EH (cell line): ENCODE results near the gene SETD3.

Source experiments
- DNase-seq: peaks from one replicate; pipeline ENCODE4 v3.0.0-alpha.2; 2015; ENCODE audit warnings: low read depth

Gene SETD3

DNA sequence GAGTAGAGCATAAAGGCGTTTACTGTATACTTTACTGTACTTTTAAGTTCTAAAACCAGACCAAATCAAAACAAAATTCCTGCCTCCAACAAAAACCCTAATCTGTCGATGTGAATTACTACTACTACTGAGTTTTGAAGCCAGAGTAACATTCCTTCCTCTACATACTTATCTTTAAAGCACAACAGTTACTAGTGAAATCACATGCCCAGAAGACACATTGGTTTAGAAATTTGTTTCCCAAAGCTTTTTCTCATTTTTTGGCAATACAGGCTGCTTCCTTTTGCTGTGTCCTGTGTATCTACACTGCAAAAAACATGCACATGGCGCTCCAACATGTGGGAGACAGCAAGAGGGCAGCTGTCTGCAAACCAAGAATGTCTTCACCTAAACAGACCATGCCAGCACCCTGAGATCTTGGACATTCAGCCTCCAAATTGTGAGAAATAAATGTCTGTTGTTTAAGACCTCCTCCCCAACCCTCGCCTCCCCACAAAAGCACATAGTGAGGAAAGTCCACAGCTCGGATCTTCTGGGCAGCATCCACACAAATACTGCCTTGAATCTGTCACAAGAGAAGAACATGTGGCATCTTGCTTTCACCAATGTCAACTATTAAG, 21.1 kb downstream of the SETD3 start:
- DNase-seq = no peak

DNA sequence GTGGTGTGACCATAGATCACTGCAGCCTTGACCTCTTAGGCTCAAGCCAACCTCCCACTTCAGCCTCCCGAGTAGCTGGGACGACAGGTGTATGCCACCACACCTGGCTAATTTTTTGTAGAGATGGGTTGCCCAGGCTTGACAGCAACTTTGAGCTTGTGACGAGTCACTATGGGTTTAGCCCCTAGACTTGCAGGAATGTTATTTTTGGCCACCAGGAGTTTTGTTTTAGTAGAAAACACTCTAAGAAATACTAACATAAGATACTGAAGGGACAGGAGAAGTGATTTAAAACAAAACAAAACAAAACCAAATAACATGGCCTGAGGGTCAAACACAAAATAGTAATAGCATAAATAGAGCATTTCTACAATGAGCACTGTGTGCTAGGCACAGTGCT, 26.4 kb downstream of the SETD3 start:
- peak; percentile 59 for DNase-seq

DNA sequence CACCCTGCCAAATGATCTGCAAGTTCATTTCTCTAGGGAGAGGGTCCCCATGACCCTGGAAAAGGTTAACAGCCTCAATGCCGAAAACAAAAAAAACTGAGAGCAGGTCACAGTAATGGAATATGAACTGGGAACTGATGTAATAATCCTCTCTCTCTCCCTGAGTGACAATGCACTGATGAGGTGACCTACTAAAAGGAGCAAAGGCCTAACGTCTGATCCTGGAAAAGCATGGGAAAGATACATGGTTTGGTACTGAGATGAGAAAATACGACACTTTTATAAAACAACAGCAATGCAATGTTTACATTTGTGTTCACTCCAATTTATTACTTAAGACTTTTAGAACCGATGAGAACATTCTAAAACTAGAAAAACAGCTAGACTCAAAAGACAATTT, 27.7 kb downstream of the SETD3 start:
- no peak for DNase-seq

DNA sequence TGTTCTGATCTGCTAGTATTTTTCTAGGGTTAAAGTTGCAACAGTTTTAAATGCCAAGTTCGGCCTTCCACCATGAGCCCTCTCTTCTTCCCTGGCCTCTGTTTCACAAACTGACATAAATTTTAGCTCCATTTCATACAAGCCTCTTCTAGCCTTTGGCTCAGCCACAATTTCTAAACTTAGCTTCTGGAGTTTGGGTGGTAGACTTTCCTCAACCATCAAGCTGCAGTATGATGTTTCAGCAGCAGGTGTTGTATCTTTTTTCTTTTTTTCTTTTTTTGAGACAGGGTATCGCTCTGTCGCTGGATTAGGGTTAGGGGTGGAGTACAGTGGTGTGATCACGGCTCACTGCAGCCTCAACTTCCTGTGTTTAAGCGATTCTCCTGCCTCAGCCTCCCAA, 29.4 kb downstream of the SETD3 start:
- DNase-seq = no peak

DNA sequence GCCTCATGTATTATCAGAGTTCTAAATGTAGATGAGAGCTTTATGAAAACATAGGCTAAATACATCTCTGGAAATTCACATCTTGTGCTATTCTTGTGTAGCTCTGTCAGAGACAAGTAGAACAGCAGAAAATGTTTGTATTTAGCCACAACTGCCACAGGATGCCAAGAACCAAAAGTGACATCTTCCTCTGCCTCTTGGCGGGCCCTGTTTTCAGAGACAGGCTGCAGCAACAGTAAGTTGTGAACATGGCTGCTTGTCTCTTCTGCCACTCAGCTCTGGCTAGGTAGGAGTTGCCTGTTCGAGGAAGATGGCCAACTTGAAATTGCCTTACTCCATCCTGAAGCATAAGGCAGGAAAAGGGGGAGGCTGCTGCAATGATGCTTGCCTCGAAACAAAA, 30.4 kb downstream of the SETD3 start:
- DNase-seq = no peak

DNA sequence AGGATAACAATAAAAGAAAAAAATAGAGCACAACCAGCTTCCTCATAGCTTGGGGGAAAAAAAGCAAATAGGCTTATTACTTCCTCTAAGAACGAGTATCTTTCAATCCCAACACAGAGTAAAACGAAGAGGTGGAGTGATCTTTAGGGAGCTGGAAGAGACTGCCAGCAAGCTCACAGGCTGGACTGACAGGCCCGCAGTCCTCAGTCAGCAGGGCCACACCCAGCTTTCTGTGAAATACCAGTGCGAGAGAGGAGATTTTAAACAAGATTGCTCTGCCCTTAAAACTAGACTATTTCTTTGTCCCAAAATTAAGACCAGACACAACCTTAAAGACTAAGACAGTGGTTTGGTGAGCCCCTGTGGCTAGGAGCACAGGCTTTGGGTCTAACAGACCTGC, 32.9 kb downstream of the SETD3 start:
- DNase-seq = no peak

DNA sequence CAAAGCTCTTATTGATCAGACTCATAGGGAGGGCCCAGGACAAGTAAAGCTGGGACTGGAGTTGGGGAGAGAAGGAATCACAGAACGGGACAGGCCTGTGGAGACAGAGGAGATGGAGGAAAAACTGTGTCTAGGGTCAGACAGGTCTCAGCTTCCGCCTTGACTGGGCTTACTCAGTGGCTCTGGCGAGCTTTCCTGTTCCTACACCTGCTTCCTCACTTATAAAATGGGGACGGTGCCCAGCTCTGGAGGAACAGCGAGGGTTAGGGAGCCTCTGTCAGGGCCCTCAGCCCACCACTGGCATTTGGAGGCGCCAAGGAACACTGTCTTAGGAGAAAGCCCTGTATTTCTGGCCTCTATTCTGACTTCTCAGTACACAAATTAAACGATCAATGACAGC, 34.7 kb downstream of the SETD3 start:
- no peak for DNase-seq

DNA sequence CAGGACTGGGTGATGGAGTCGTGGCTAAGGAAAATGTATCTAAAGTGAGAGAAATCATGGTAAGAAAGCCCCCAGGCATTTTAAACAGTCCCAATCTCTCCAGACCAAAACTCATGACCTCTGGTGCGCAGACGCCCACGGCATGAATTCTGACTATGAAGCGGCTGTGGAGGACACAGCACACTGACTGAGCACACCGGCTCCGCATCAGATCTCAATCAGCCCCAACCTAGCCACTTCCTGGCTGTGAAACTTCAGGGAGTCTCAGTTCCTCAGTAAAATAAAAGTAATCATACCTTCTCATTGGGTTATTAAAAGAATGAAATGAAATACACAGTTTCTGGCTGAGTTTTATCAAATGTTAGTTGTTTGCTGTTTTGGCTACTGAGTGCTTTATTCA, 38.7 kb downstream of the SETD3 start:
- DNase-seq = no peak

DNA sequence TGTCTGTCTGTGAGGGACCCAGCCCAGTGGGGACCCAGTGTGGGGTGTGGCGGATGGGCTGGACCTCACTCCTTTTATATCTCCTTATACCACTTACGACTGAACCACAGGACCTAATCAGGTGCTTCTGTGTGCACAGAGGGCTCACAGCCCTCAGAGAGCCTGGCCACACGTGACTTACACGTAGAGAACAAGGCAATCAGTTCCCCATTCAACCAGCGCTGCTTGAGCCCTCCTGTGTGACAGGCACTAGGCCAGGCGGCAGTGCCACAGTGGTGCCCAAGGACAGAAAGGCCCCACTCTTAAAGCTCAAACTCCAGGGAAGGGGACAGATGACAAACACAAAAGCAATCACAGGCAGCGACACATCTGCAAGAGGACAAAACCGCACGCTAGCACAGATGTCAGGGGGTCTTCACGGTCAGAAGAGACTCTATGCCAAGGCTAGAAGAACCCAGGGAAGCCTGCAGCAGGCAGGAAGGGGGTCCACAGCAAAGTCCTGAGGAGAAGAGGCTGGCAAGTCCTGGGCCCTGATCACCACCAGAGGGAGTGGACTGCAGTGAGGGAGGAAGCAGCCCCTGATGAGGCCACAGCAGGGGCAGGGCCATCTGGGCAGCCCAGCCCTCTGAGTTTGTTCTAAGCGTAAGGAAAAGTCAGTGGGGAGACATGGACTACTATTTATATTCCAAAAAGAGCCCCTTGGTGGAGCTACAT, 39.3 kb downstream of the SETD3 start:
- peak; percentile 7 for DNase-seq

DNA sequence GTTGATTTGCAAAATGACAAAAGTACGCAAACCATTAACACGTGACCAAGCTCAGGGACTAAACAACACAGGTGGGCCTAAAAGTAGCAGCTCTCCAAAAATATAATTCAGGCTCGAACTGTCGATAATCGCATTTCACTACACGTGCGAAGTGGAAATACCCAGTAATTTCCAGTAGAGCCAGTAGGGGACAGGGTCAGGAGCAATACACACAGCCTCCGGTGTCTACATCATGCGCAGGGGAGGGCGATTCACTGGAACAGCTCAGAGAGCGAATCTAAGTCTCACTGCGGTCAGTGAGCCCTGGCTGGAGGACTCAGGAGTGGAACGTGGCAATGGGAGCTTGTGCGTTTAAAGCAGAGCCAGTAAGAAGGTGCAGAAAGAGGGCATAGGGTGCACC, 40.4 kb downstream of the SETD3 start:
- no peak for DNase-seq

DNA sequence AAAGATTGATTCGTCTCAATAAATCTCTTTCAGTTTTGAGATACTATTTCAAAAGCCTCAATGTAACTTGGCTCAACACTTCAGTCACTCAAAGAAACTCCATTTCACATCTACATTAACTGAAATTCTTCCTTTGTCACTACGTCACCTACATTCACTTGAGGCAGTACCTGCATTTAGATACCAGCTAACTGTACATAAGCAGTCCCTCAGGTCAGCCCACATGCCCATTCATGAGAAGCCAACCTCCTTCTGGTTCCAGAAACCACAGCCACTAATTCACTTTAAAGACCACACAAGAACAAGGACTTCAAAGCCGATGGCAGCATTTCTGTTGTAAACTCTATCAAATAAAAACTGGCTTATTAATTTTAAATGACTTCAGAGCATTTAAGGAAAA, 43.0 kb downstream of the SETD3 start:
- DNase-seq = no peak

DNA sequence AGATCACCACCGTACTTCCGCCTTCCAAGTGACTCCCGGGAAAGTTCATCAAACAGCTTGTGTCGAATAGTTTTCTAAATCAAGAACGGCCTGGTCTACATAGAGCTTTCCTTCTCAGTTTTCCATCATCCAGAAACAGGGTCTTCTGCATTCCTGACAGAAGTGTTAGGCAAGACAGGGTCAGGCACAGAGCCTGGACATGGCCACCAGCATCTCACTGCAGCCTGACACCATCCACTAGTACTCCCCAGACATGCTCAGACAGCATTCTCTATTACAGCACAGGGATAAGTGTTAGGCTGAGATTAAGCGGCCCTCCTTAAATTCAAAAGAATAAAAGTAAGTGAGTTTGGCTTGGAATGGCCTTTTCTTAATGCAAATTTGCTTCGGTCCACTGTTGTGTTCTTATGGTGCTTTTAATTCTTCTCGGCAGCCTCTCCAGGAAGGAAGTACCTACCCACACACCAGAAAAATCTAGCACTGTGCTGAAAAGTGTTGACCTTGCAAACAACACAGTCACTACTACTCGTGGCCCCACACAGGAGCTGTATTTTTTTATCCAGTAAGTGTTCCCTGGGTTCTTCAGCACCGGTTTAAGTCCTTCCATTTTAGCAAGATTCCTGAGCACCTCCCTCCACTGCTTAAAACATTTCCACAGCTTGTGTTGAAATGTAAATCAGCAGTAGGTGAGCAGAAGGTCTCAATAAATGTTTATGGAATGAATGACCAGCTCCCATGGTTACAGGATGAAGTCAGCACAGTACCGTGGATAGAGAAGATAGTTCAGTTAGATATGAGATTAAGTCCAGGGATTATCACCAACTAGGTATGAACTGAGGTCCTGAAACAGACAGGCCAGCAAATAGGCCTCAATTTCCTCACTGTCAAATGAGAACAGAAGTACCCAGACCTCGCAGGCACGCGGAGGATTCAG, 44.1 kb downstream of the SETD3 start:
- peak; percentile 39 for DNase-seq

DNA sequence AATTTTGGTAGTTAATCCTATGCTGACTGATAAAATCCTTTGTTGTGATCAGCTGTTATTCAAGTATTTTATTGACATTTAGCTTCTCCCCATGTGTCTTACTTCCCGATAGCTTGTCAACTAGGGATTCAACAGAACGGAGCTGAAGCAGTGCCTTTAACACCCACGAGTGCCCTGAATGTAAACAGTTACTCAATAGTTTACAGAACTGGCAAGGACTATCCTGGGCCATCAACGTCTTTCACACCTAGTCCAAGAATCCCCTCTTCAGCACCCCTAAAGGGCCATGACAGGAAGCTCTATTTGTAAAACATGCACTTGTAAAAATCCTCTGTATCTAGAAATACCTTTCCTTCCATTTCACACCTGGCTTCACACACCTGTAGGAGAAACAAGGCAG, 45.3 kb downstream of the SETD3 start:
- no peak for DNase-seq

DNA sequence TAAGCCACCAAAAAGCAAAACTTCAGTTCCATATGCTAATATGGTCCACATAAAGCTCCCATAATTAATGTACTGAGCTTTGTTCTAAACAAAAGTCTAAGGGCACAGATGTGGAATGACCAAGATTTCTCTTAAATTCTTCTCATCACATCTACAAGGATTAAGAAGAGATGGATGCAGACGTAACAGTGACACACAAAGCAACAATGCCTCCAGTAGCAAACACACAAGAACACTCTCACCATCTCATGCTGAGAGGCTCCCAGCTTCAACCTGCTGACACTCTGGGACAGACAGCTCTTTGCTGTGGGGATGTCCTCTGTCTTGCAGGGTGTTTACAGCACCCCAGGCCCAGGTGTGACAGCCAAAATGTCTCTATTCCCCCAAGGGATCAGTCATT, 48.2 kb downstream of the SETD3 start:
- DNase-seq = peak; percentile 34

DNA sequence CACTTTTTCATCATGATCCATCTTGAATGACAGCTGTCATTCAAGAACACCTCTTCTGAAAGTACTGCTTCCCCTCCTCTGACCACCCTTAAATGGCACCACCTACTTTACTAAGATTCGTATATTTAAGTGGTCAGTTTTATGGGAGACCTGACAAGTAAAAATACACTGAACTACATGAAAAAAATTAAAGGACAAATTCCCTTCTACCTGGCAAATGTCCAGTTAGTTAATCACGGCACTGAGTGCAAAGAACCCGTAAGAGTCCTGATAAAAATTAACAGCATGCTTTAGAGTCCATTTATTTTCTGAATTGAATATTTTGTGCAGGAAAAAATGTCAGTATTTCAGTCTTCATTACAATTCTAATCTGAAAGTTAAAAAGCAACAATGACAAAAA, 48.7 kb downstream of the SETD3 start:
- DNase-seq = peak; percentile 42

DNA sequence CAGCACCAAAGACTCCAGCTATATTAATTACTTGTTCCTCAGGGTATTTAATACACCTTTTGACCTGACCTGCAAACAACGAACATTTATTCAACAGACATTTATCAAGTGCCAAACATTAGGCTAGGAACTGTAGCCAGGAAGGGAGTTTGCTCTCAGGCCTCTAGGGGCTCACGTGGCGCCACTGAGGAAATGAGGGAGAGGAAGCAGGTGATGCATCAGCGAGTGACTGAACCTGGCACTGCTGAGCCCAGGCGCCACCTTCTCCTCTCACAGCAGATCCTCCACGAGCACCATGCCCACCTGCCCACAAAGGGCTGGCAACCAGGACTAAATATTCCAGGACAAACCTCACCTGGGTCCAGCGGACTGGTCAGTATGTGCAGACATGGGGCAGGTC, 50.2 kb downstream of the SETD3 start:
- peak; percentile 5 for DNase-seq

DNA sequence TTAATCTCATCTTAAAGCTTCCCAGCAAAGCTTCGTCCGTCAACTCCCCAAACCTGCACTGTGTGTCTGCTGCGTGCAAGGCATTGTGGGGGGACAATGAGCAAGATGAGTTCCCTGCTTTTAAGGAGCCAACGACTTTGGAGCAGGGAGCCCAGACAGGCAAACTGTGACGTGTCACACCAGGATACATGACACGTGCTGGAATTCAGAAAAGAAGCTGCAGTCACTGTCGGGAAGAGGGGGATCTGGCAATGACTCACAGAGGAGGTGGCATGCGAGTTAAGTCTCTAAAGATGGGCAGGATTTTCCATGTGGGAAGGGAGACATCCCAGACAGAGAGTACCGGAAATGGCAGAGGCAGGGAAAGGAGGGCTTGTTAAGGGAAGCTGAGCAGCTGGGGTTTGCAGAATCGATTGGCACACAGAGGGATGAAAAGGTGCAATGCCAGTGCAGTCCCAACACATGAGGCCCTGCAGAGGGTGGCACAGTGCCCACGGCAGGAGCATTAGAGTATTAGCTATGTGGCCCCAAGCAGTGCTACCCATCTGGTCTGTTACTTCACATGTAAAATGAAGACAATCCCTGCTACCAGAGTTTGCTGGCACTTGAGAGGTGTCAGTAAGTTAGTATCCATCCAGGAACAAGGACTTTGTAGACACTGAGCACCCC, 52.9 kb downstream of the SETD3 start:
- peak; percentile 98 for DNase-seq

DNA sequence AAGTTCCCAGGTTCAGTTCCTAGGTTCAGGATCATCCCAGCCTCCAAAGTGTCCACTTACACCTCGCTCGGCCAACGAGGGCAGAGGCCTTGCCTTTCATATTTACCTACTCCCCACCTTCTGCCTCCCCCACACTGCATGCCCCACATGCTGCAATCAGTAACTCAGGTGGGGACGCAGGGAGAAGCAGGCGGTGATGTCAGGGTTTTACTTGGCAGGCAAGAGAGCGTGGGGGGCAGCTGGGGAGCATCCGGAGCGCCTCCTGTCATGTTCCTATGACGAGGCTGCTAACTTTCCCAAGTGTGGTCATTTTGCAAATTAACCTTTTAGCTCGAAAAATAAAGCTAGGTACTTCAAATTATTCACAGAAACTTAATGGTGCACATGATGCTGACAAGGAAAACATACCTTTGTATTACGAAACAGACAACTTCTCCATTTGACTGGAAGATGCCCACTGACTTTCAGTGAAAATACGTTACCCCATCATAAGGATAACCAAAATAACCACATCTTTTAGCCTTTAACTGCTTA, 53.8 kb downstream of the SETD3 start:
- peak; percentile 8 for DNase-seq

DNA sequence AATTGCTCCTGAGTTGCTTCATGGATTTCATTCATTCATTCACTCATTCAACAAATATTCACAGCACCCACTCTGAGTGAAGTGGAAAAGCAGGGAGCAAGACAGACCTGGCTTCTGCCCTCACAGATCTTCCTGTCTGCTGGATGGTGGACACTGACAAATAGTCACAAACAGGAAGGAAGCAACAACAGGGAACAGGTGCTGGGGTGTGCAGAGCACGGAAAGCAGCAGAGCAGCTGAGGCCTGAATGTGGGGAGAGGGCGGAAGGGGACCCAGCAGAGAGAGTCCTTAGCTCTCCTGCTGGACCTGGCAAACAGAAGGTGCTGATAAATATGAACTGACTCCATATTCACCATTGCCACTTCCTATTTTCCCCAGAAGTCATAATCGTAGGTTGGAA, 54.4 kb downstream of the SETD3 start:
- DNase-seq = peak; percentile 3

DNA sequence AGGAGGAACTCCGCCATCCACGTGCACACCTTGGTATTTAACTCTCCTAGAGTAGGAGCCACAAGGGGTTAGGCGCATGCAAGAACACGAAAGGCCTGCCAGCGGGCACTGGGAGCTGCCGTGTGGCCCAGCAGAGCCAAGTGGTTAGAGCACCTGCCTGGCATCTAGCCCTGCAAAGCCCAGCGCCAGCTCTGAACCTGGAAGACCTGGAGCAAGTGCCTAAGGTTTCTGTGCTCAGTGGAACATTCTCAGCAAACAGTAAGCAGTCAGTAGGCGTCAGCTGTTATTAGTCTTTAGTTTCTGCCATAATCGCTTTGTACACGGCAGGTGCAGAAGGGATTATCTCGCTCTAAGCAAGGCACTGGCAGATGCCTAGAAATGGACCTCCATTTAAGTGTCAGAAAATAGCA, 55.4 kb downstream of the SETD3 start:
- DNase-seq = no peak

DNA sequence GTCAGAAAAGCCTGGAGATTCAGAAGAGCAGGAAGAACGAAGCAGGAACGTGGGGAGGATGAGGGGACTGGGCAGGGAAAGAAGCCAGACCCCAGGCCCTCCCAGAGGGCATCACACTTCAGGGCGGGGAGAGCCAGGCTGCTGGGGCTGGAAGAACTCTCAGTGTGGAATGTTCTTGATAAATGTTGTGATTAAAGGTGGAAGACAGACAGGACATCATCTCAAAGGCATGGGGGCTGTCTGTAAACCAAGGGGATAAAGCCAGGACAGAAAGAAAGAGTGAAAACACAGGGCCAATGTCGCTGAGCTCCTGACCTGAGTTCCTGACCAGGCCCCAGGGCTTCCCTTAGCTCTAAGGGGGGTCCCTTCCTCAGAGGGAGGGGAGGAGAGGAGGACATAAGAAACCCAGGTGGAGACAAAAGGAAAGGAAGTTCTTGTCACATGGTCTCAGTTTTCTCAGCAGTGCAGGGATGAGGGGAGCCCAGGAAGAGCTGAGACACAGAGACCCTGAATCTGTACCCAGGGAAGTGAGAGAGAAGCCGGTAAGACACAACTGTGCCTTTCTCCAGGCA, 56.3 kb downstream of the SETD3 start:
- no peak for DNase-seq

DNA sequence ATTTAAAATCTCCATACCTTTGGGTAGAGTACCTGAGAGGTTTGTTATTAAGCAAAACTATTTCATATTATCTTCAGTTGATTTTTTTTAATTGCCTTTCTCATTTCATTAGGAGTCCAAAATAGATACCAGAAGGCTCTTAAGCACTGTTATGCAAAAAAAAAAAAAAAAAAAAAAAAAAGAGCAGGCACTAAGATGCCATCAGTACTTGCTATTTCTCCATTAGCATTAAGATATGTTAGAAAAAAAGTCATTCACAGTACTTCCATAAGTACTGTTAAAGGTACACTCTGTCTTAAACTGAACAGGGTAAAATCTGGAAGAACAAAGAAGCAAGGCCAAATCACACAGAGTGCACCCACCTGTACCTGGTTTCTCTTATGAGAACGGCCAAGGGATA, 57.2 kb downstream of the SETD3 start:
- DNase-seq = no peak
